Stimulated activated CD4-positive, alpha-beta T cell treated with anti-CD3 and anti-CD28 coated beads, TNF-alpha, amount 100 ng/mL, for 4 hours (primary cell): ENCODE results near the gene CTNNA1.

Source experiments
- DNase-seq, 3 experiments: peaks; one replicate each; pipeline ENCODE4 v3.0.0-alpha.2; 2020; ENCODE audit warnings: low read depth in 3 of 3

The CTNNA1 gene

GRCh38 chr5:138849439-138849838 lies 96.2 kb downstream of the CTNNA1 start:
- no peak for DNase-seq

DNA sequence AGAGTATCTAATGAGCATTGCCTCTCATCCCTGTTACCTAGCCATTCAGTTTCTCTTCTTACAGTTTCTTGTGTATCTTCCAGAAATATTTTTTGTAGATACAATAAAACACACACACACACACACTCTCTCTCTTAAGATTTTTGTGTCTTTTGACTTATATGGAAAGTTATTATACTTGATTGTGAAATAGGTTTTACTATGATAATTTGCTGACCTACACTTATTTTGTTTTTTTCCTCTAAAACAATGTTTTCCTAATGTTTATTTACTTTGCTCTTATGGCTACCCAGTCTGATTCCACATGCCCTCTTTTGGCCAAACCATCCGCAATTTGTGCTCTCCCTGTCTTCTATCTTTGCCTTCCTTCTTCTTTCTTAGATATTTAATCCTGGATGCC lies 96.7 kb downstream of the CTNNA1 start:
- DNase-seq, result no peak

- no peak for DNase-seq
Observed at GRCh38 chr5:138850865-138851435, 97.7 kb downstream of the CTNNA1 start.

- no peak for DNase-seq
Observed at GRCh38 chr5:138853132-138853531, 99.9 kb downstream of the CTNNA1 start.

GRCh38 chr5:138867011-138867410 lies 113.8 kb downstream of the CTNNA1 start:
- DNase-seq, result no peak

- DNase-seq, result no peak
Observed at GRCh38 chr5:138869038-138869437, 115.8 kb downstream of the CTNNA1 start.

DNA sequence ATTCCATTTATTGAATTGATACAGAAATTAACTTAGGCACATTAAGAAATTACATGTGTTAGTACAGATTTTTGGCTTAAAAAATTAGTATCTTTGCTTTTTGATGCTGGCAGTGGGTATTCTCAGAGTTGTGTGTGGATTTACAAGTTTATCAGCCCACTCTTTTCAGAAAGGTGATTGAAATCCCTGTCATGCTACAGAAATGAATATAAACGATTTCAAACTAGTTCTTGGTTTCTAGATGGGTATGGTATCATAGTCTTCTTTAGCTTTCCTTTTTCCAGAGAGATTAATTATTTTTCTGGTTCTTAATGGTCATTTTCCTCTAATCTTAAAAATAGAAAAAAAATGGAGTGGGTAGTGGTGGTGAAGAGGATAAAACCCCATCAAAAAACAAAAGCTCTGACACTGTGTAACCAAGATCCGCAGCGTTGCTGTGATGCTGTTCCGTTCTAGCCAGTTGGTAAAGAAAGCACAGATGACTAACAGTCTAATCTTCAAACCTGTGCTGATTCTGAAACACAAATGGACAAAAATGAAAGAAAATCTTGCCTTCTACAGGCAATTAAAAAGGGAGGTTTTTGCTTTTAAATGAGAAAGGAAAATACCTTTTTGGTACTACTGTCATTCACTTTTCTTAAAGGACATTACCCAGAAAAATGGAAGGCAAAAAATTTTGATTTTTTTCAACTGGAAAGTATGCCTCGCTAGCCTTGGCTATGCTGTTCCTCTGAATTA lies 116.7 kb downstream of the CTNNA1 start:
- no peak for DNase-seq

- DNase-seq, result no peak
Observed at GRCh38 chr5:138870611-138871010, 117.4 kb downstream of the CTNNA1 start.

- DNase-seq, result no peak
Observed at GRCh38 chr5:138872841-138873465, 119.7 kb downstream of the CTNNA1 start.

DNA sequence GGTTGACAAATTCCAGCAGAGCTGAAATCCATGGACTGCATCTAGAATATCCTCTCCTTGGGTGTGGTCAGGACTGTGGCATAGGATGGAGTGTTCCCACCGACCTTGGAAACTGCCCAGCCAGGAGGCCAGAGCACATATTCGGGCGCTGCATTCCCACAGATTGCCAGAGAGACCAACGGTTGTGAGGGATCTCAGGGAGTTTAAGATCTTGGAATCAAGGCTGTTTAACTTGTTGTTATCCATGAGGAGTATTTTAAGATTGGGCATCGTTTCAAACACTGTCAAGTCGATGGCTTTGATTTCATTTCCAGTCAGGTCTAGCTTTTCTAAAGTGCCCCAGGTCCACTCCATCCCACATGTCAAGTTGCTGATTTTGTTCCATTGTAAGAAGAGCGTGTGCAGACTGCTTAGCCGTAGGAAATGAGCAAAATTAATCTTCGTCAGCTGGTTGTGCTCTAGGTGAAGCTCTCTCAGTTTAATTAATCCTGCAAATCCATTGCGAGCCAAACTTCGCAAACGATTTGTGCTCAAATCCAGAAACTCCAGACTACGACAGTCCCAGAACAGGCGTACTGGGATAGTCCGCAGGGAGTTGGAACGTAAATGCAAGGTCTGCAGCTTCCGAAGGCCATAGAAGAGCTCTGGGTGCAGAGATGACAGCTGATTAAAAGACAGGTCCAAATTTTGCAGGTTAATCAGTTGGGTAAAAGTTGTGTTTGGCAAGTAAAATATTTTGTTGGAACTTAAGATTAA lies 120.4 kb downstream of the CTNNA1 start:
- DNase-seq, result no peak

DNA sequence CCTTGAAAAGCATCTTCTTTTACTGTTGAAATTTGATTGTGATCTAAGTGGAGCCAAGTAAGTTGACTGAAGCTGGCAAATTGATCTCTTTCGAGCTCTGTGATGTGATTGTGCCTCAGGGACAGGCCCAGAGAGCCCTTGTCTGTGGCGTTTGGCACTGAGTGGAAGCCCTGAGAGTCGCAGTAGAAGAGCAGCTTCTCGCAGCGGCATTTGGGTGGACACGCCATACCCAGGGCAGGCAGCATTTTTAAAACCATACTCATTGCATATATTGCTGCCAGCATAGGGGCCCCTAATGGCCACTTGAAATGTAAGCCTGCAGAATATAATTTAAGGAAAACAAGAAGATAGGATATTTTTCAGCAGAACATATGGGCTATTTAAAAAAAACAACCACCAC lies 121.0 kb downstream of the CTNNA1 start:
- no peak for DNase-seq

- DNase-seq, result no peak
Observed at GRCh38 chr5:138874771-138875551, 121.7 kb downstream of the CTNNA1 start, which contains the start of gene LRRTM2. Gene LRRTM2 (minus strand): TSS chr5:138875335. CDS start chr5:138874911, 424 bp downstream.

DNA sequence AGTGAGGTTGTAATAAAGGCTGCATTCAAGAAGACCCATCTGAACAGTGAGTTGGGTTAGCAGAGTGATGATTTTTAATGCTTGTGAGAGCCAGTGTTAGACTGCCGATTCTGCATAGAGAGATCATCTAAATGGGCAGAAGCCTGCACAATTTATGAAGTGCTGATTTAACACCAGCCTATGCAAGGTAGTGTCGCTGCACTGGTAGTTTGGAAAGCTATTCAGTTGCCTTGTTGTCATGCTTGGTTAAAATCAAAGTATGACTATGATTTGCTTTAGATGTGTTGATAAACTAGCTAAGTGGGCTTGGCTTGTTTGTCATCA lies 122.3 kb downstream of the CTNNA1 start:
- DNase-seq, result no peak

DNA sequence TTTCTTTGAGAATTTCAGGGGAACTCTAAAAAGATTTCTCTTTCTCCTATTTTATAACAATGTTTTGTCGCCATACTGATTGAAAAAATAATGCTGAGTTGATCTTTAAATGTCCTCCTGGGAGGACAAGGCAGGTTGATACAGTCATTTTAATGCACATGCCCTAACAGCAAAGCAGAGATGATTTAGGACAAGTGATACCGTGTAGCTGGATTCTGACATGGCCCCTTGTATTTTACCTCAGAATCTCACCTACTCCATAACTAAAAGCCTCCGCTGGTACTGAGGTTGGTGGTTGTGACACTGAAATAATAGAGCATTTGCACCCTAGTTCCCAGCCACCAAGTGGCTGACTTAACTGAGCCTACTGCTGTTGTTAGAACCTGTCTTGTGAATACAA lies 122.7 kb downstream of the CTNNA1 start:
- DNase-seq, result no peak

GRCh38 chr5:138876811-138877210 lies 123.6 kb downstream of the CTNNA1 start:
- DNase-seq, result no peak

DNA sequence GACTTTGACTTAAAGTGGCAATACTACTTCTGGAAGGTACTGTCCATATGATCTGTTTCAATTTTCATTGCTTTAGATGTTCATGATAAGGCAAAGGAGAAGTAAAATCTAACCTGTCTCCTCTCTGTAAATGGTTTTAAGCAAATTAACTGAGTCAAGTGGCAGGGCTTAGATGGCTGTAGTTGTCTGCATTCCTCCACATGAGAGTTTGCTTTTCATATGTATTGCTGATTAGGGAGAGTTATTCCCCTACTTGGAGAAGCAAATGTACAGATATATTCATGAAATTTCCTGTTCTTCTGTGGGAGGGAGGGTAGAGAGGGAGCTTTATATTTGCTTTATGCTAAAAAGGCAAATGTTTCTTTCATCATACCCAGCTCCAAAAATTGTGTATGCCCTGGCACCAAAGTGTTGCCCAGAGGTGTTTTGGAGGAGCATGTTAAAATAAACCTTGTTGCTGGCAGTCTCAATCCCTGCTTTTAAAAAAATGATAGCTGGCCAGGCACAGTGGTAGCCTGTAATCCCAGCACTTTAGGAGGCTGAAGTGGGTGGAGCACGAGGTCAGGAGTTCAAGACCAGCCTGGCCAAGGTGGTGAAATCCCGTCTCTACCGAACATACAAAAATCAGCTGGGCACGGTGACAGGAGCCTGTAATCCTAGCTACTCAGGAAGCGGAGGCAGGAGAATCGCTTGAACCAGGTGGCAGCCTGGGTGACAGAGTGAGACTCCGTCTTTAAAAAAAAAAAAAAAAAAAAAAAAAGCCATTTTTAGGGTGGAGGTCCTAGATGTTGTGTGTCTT lies 125.4 kb downstream of the CTNNA1 start:
- DNase-seq, result no peak

DNA sequence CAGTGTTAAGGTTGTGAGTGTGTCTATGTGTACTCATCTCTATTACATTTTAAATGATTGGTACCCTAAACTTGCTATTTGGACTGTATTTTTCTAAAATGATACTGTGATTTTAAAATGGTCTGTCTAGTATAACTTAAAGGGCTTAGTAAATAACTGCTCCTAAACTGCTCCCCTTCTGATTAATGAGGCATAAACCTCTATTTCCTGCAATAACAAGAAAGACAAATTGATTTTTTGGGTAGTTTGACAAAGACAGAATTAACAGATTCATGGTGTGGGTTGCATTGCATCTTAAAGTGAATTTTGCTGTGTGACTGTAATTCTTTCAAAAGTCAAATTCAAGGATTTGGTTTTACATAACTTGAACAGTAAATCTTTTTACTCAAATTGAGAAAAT lies 130.0 kb downstream of the CTNNA1 start:
- DNase-seq, result no peak

GRCh38 chr5:138884094-138884493 lies 130.9 kb downstream of the CTNNA1 start:
- no peak for DNase-seq

DNA sequence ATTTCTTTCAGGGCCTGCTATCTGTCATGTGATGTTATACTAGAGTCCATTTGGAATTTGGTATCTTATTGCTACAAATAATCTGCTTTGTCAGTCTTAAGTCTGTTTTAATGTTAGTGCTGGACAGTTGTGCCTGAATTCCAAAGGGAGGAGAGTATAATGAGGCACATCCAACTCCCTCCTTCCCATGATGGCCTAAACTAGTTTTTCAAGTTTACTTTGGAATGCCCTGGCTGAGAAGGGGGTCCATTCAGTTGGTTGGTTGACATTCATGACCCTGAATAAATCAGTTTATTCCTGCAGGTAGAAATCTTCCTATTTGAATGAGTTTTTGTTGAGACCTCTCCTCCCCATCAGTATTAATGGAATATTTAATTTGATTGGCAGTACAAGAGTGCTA lies 131.3 kb downstream of the CTNNA1 start:
- no peak for DNase-seq

- DNase-seq, result no peak
Observed at GRCh38 chr5:138889994-138890393, 136.8 kb downstream of the CTNNA1 start.

- no peak for DNase-seq
Observed at GRCh38 chr5:138890644-138891043, 137.4 kb downstream of the CTNNA1 start.
